Lower lobe of right lung (tissue), 2 donors: Measurements from ENCODE around the gene SOCS1. TPM values are rescaled to one million over a fixed set of nuclear protein-coding genes. Genes with fewer than 3 reads are reported as not detected.
A peak's percentile ranks its signal among the peaks of the same experiment; 100 is the strongest.

Experiments used
- ATAC-seq, 2 donors: fragments of 200-7000 bp; cut with Tn5 transposase; one replicate each; pipeline ENCODE4 v1.9.1; 2020 to 2022; ENCODE audit warnings: mild to moderate bottlenecking in 2 of 2, moderate library complexity in 2 of 2
- DNase-seq: peaks from one replicate; pipeline ENCODE4 v3.0.0-alpha.2; 2020
- H3K27ac ChIP-seq: fragments of 200-600 bp; one replicate; pipeline ENCODE4 v1.8.0; 2022
- H3K27me3 ChIP-seq: fragments of 200-600 bp; one replicate; pipeline ENCODE4 v1.8.0; 2022; ENCODE audit warnings: low read depth
- H3K36me3 ChIP-seq: fragments of 200-600 bp; one replicate; pipeline ENCODE4 v1.8.0; 2022; ENCODE audit warnings: mild to moderate bottlenecking
- H3K4me1 ChIP-seq: fragments of 200-600 bp; one replicate; pipeline ENCODE4 v1.8.0; 2022
- H3K4me3 ChIP-seq: fragments of 200-600 bp; one replicate; pipeline ENCODE4 v1.8.0; 2022; ENCODE audit warnings: mild to moderate bottlenecking
- H3K9me3 ChIP-seq: fragments of 200-600 bp; one replicate; pipeline ENCODE4 v1.8.0; 2022
- intact Hi-C: fragments of 100-400 bp; cut with DNase I; formaldehyde crosslinking; loops from one replicate; pipeline ENCODE4 v1.11.0; 2022
- total RNA-seq: library from RNA; stranded (reverse); fragmentation: NEBNext Ultra II Directional; extraction: Animal tissue kit (Norgen Biotek cat#: 25700); gene quantifications from one replicate; pipeline ENCODE4 v1.2.1, GENCODE V29; 2021
- TF ChIP-seq, protein P1 (sequence below): fragments of 200-600 bp; IDR thresholded peaks from one replicate; pipeline ENCODE4 v1.8.0; 2022; ENCODE audit warnings: antibody characterized with exemption, mild to moderate bottlenecking
- donor health status: DM: no; HTN: yes; CAD: no; lungs with severe emphysema.

The SOCS1 gene
- total RNA-seq, 1 donor from 2014 or later = 17.8 TPM

DNA sequence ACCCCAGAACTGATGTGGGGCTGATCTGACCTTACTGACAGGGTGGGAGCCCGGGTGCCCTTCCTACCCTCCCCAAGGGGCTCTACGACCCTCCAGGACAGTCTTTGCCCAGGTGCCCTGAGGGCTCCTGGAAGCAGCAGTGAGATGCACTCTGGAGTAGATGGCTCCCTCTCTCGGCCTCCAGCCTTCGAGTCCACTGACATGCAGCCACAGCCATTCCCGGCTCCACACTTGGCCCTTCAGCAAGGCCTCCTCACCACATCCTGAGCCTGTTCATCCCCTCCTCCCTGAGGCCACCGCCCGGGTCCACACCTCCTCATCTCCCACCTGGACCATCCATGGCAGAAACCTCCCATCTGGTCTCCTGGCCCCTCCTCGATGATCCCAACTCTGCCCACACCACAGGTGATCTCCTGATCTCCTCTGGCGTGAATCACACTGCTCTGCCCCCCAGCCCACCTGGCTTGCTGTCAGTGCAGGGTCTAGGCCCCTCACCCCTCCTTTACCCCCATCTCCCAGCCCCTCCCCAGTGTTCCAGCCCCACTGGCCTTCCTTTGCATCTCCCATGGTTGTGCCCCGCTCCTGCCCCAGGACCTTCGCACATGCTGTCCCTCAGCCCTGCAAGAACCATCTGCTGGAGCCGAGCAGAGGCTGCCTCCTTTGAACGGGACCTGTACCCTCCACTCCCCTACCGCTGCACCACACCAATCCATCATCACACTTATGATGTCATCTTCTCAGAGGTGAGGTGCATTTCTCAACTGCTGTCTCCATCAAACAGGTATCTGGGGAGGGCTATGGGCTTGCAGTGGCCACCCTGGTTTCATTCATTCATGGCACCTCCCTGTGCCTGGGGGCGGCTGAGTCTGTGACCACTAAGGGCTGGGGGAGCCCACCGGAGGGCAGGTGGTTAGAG is 44.7 kb downstream of the SOCS1 start:
- TF ChIP-seq, protein P1, sequence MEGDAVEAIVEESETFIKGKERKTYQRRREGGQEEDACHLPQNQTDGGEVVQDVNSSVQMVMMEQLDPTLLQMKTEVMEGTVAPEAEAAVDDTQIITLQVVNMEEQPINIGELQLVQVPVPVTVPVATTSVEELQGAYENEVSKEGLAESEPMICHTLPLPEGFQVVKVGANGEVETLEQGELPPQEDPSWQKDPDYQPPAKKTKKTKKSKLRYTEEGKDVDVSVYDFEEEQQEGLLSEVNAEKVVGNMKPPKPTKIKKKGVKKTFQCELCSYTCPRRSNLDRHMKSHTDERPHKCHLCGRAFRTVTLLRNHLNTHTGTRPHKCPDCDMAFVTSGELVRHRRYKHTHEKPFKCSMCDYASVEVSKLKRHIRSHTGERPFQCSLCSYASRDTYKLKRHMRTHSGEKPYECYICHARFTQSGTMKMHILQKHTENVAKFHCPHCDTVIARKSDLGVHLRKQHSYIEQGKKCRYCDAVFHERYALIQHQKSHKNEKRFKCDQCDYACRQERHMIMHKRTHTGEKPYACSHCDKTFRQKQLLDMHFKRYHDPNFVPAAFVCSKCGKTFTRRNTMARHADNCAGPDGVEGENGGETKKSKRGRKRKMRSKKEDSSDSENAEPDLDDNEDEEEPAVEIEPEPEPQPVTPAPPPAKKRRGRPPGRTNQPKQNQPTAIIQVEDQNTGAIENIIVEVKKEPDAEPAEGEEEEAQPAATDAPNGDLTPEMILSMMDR = no peak
- no peak overlapping the region for H3K27ac ChIP-seq
- no peaks in the 10 kb centered on the region for H3K36me3 ChIP-seq
- no peaks in the 10 kb centered on the region for H3K27me3 ChIP-seq
- DNase-seq (no peak), ATAC-seq (no peak)
- intact Hi-C loops = no loop called here
- peaks cover 14% of the 10 kb centered on the region for H3K9me3 ChIP-seq
- peaks cover 5% of the 10 kb centered on the region for H3K4me1 ChIP-seq
- H3K4me3 ChIP-seq = no peak overlapping the region

DNA sequence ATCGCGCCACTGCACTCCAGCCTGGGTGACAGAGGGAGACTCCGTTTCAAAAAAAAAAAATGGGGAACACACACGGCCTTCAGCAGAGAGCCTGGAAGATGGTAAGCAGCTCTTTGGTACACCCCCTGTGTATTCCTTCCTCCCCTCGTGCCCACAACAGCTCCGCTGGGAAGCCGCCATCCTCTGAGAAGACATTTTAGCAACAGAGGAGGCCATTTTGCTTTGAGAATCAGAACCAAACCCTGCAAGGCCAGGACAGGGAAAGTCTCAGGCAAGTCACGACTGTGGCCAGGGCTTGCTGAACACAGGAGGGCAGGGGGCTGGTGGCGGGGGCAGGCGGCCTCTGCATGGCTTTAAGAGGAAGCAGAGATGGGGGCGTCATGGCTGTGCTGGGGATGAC is 45.7 kb downstream of the SOCS1 start:
- Histone ChIP-seq H3K9me3 (peaks cover 6% of the 10 kb centered on the region), H3K27me3 (no peaks in the 10 kb centered on the region), H3K36me3 (no peaks in the 10 kb centered on the region), H3K4me3 (no peak overlapping the region), H3K27ac (no peak overlapping the region), H3K4me1 (peaks cover 15% of the 10 kb centered on the region)
- TF ChIP-seq, protein P1 = no peak
- ATAC-seq = no peak
- intact Hi-C loops = no loop called here
- no peak for DNase-seq

DNA sequence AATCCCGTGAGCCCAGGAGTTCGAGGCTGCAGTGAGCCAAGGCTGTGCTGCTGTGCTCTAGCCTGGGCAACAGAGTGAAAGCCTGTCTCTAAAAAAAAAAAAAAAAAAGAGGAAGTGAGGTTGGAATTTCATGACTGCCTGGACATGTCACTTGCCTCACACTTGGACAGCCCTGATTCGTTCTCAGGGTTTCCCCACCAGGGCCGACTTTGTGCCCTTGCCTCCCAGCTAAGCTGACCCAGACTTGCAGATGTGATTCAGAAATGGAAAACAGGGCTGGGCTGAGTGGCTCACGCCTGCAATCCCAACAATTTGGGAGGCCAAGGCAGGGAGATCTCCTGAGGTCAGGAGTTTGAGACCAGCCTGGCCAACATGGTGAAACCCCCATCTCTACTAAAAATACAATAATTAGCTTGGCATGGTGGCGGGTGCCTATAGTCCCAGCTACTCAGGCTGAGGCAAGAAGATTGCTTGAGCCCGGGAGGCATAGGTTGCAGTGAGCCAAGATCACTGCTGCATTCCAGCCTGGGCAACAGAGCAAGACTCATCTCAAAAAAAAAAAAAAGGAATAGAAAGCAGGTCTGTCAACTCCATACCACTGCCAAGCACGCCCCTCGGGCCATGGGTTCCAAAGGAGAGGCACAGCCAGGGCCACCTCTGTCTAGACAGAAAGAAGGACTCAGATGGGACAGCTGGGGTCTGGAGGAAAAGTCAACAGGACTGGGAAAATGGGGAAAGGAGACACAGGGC is 46.9 kb downstream of the SOCS1 start:
- TF ChIP-seq, protein P1 = no peak
- ATAC-seq = peak; percentile 19 to 36
- Histone ChIP-seq H3K4me3 (no peak overlapping the region), H3K4me1 (peaks cover 15% of the 10 kb centered on the region), H3K27me3 (no peaks in the 10 kb centered on the region), H3K9me3 (peaks cover 6% of the 10 kb centered on the region), H3K27ac (no peak overlapping the region), H3K36me3 (no peaks in the 10 kb centered on the region)
- intact Hi-C loops = no loop called here
- DNase-seq = peak; percentile 61

DNA sequence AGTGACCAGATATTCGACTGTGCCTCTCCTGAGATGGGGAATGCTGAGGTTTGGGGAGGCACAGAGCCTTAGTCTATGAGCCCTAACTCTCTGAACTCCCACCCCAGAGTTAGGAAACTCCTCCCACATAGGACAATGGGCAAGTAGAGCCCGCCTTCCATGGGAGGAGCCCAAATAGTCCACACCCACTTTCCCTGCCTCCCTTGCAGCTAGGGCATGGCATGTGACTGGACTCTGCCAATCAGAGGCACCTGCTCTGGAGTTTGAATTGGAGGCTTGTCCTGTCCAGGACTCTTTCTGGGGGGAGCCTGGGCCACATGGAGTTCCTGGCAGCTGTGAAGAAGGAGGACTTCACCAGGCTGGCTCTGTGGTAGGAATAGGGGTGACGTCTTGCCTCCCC is 48.4 kb downstream of the SOCS1 start:
- Histone ChIP-seq H3K9me3 (peaks cover 6% of the 10 kb centered on the region), H3K27ac (no peak overlapping the region), H3K27me3 (peaks cover 3% of the 10 kb centered on the region), H3K36me3 (no peaks in the 10 kb centered on the region), H3K4me3 (no peak overlapping the region), H3K4me1 (peaks cover 15% of the 10 kb centered on the region)
- intact Hi-C loops = no loop called here
- DNase-seq = no peak
- TF ChIP-seq, protein P1 = no peak
- no peak for ATAC-seq

DNA sequence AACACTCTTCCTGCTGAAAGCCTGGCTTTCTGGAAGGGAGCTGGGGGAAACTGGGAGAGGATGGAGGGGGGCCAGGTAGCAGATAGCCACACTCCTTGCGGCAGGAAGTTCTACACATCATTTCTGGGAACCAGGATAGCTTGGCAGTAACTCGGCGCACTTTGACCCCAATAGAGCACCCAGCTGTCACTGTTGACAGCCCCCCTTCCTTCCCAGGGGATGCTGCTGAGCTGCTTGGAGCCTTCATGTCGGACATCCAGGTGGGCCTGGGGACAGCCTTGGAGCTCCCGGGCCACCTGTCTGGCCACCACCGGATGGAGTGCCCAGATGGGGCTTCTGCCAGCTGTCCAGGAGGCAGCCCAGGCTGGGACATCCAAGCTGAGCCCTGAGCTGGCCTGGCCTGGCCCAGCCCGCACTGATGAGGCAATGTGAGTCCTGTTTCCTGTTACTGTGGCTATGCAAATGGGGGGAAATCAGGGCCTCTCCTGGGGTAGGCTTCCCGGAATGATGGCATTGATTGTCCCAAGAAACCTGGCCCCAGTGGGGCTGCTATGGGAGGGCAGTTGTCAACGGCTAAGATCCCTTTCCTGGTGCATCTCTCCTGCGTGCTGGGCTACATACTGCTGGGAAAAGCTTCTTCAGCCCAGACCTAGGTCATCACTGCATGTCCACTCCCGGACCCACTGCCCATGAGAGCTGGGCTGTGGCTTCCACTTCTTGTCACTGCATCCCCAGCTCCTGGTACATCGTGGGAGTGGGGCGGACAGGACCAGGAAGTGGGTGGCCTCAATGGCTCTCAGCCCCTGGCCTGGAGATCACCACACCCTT is 50.0 kb downstream of the SOCS1 start:
- H3K27me3 ChIP-seq = peaks cover 6% of the 10 kb centered on the region
- H3K36me3 ChIP-seq = no peaks in the 10 kb centered on the region
- peaks cover 6% of the 10 kb centered on the region for H3K9me3 ChIP-seq
- TF ChIP-seq, protein P1 = no peak
- intact Hi-C loops = no loop called here
- DNase-seq (no peak), ATAC-seq (peak; percentile 53 to 61)
- no peak overlapping the region for H3K27ac ChIP-seq
- peaks cover 15% of the 10 kb centered on the region for H3K4me1 ChIP-seq
- no peak overlapping the region for H3K4me3 ChIP-seq
